Fibroblast of the conjunctiva (primary cell): ENCODE results near the gene KIAA1328.
"Not testable (repeated sequence)": the region's sequence is repeated elsewhere in the genome, so short reads cannot be mapped to it uniquely, and the experiment has no call there.

ENCODE experiments used
- DNase-seq: peaks from one replicate; pipeline ENCODE4 v3.0.0-alpha.2; 2010; ENCODE audit warnings: low read depth

The KIAA1328 gene

DNA sequence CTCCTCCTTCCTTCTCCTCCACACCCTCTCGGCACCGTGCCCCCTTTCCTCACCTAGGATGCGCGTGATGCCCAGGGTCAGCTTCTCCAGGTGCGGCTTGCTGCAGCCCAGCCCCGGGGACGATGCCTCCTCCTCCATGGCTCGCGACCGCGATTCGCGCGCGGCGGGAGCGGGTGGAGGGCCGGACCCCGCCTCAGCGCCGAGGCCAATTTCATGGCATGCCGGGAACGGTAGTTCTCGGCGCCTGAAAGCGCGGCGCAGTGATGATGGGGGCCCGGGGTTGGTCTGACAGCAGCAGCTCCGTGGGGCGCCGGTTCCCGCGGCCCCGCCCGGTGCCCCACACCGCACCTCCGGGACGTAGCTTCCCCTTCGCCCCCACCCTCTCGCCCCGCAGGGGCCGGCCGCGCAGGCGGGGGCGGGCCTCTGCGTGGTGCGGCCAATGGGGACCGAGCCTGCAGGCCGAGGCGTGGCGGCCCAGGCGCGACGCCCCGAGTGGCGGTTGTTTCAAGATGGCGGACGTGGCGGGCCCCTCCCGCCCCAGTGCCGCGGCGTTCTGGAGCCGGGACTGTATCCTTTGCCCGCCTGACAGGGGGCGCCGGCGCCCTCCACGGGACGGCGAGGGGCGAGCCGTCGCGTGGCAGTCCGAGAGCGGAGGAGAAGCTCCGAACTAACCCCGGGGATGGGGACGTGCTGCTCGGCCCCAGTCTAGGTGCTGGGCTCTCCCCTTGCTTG, at the start of gene KIAA1328, which contains the start of gene TPGS2:
TSS of gene KIAA1328 (plus strand) at position 498 of the 732 bp plus-strand sequence. CDS start at position 510, 12 bp downstream.
TSS of gene TPGS2 (minus strand) at position 373 of the 732 bp plus-strand sequence. CDS start at position 138, 235 bp downstream.
- DNase-seq, result peak; percentile 69

DNA sequence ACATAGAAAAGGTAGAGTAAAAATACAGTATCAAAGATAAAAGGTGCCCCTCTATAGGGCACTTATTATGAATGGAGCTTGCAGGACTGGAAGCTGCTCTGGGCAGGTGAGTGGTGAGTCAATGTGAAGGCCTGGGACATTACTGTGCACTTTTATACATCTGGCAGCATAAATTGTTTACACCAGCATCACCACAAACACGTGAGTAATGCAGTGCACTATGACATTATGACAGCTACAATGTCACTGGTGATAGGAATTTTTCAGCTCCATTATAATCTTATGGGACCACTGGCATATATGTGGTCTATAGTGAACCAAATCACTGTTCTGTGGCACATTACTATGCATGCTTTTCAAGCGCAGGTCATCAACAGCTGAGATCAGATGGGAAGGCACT, 48.2 kb upstream of the KIAA1328 start:
- no peak for DNase-seq

DNA sequence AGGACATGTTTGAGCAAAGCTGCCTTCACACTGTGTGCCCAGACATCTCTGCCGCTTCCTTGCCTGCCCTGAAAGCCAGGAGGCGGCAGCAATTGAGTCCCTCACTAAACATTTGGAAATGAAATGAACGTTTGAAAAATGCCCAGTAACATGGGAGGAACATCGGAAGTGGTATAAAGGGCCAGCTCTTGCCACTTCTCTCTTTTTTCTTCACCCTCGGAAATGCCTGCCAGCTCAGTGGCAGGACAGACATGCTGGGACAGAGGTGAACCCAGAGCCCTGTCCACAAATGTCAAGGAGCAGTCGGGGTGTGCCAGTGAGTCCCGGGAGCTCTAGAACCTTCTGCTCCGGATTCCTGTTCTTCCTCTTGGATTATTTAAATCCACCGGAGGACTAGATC, 46.2 kb upstream of the KIAA1328 start:
- DNase-seq, result no peak

DNA sequence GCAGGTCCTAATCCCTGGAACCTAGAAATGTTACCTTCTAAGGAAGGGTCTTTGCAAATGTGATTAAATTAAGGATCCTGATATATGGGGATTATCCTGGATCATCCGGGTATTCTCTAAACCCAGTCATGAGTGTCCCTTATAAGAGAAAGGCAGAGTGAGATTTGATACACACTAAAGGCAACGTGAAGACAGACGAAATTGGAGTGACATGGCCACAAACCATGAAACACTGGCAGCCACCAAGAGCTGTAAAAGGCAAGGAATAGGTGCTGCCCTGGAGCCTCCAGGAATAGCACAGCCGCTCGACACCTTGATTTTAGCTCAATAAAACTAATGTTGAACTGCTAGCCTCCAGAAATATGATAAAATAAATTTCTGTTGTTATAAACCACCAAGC, 45.1 kb upstream of the KIAA1328 start:
- DNase-seq, result no peak

DNA sequence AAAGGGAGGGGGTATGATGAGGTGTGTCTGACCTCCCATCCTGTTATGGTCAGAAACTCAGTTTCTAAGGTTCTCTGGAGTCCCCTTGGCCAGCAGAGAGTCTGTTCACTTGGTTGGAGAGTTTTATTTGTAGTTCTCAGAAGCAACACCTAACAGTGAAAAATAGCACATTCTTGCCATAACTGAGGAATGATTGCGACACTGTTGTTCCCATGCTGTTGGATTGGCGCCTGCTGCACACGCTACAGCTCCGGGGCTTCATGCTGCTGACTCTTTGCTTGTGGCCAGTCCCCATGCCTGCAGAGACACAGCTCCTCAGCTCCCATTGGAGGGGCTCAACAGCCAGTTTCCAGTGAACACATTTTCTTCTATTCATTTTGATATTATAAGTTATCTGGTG, 42.2 kb upstream of the KIAA1328 start:
- DNase-seq, result peak; percentile 54

DNA sequence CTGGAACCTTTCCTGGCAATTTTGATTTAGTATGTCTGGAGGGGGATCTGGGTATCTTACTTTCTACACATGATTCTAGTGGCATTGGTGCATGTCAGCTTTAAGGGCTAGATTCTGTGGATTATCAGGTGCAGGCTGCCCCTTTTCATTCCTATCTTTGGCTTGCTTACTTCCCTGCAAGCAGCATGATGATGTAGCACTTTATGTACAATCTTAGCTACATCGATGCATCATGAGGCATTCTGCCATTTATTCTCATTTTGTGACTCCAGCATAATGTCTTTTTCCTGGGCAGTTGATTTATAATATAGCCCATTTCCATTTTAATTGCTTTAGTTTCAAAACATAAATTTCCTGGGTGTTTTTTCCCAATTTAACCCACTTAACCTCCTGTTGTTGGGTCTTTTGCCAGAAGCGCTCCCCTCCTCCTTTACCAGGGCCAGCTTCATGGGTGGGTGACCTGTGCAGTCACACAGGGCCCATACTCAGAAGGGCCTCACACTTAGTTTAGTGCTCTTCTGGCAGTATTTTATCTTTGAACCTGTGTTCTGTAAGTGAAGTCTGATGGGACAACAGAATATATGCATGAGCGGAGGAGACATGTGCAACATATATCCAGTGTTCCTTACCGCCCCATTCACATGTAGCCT, 36.2 kb upstream of the KIAA1328 start:
- DNase-seq, result no peak

DNA sequence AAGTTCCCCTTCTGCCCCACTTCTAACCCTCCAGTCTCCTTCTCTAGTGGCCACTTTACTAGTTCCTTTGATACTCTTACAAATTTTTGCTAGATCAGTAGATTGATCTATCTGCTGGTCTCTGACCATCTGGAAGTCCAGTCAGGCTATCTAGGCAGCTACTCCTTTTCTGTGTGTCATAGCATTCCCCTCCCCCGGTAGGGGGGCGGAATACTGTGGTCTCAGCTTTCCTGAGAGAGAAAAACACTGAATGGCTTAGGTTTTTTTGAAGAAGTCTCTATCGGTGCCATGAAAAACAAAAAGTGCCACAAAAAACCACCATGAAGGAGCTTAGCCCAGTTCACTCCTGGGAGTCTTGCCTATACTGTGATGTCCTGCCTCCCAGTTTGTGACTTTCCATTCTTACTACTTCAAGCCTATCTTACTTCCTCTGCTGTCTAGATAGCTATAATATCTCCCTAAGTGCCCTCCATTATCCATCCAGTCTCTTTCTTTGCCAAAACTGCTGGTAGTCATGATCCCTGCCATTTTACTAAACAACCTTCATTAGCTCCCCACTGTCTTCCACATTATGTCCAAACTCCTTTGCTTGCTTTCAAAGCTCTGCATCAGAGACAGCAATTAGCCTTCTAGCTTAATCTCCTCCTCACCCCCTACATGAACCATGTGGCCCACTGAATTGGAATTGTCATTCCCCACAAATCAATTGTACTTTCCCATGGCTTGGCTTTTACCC, 30.0 kb upstream of the KIAA1328 start:
- DNase-seq, result no peak

DNA sequence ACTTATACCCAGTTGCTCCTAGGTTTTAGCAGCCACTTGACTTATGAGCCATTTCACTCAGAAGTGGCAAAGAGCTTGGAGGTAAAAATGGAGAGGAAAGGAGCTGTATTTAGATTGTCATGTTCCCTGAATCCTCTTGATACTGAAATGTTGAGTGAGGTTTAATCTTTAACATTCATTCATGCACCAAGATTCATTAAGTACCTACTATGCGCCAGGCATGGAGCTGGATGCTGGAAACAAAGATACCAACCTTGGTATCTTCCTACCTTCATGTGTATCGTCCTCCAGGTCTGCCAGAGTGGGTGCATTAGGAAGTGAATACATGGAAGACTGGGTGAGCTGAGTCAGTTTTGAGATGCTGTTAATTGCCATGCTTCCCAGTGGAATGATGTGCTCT, 23.8 kb upstream of the KIAA1328 start:
- no peak for DNase-seq

DNA sequence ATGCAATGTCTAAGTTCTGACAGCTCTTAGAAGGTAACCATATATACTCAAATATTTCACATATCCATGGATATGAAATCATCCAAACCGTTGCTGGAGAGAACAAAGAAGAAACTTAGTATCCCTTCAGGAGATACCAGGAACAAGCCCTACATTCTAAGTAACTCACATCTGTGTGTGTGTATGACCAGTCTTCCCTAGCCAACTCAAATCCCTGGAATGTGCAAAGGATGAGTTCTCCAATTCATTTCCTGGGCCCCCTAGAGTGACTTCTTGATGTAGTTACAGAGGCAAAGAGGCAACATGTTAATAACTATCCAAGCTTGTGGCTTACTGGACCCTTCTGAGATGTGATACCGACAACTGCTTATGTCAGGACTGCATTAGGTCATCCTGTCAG, 20.2 kb upstream of the KIAA1328 start:
- no peak for DNase-seq

DNA sequence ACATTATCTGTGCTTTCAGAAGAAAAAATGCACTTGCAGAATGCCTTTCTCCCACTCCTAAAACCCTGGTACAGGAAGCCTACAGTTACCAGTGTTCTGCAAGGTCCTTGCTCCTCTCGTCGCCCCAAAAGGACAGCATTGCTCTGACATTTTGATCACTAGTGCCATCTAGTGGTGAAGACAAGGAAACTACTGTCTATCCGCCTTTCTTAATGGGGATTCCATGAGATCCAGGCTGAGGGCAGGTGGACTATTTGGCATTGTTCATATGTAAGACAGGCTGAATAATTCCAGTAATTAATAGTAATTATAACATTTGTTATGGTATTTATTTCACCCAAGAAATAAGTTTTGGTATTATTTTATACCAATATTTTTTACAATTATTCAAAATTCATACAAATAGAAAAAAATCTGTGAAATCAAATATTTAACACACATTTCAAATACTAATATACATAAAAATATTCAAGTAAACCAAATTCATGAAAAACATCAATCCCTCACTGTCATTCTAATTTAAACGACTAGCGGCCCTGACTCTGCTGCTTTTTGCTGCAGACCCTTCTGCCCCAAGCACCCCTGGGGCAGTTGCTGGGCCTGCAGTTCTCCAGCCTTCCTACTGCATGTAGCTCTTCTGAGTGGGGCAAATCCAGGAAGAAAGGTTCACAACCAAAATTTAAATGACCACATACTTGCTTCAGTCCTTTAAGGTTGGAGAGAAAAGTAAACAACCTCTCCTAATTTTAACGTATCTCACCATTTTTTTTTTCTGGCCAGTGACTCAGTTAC, 19.1 kb upstream of the KIAA1328 start:
- DNase-seq, result peak; percentile 51

DNA sequence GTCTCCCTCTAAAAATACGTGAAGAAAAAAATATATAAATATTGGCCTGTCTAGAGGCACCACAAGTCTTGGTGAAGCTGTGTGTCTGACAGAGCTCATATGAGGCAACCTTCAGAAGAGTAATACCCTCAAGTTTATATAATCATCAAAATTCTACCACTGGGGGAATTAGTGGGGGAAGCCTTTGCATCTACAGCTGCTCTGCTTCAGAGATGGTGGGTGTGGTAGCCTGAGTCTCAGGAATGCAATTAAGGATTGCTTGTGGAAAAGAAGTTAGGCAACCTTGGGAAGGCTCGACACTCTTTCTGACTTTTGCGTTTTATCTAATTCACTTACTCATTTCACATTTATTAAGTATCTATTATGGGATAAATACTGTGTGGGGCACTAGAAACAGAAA, 17.5 kb upstream of the KIAA1328 start:
- DNase-seq, result no peak

DNA sequence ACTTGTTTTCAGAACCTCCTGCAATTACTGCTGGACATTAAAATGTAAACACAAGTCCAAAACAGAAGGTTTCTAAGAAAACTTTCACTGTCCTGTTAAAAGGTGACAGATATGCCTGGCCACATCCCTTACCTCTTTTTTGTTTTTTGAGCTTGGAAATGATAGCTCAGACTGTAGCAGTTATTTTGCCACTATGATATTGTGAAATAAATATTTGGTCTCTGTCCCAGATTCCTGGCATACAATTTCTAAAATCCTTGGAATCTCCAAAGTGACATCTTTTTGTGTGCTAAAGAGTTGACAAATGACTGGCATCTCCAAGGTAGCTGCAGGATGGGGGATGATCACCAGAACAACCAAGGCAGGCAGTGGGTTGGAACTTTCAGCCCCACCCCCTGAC, 17.0 kb upstream of the KIAA1328 start:
- no peak for DNase-seq

DNA sequence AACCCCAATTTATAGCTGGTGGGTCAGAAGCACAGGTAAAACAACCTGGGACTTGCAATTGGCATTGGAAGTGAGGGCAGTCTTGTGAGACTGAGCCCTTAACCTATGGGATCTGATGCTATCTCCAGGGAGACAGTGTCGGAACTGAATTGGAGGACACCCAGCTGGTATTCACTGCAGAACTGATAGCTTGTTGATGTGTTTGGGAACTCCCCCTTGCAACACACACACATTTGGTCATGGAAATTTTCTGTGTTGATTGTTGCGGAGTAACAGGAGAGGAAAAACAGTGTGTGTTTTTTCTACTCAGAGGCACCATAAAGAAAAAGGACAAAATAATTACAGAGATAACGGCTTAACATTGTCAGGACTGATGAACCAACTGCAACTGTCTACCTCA, 16.2 kb upstream of the KIAA1328 start:
- no peak for DNase-seq

DNA sequence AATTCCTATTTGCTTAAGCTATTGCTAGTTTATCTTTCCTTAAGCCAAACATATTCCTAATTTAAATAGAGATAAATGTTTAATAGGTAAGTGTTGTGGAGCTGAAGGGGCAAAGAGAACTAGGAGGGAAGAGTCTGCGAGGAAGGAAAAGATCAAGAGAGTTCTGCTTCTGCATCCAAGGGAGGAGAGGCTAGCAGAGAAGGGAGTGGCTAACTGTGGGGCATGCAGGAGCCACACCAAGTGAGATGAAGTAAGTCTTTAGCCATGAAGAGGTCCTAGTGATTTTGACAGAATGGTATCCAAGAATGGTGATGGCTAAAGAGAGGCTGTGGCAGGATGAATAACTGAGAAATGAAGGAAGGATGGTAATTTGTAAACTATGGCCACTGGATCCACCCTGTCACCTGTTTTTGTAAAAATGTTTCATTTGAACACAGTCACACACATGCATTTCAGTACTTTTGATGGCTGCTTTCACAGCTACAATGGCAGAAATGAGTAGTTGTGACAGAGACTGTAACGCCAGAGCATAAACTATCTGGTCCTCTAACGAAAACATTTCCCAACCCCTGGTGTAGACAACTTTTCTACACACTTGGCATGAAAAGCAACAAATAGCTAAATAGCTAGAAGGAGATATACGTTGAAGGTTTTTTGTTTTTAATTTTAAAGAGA, 15.7 kb upstream of the KIAA1328 start:
- no peak for DNase-seq

DNA sequence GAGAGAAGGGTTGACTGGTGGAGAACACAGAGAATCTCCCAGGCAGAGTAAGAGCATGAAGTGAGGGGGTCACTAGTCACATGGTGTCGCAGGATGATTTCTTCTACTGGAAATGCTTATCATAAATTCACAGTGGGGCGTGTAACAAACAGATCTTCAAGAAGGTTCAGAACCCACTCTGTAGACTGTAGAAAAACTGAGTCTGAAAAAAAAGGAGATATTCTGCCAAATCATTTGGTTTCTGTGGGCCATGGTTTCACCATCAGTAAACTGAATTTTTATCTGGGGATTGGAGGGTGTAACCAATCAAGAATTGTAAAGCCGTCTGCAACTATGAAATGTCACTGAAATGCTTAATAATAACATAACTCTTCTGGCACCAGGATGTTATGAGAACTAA, 15.1 kb upstream of the KIAA1328 start:
- no peak for DNase-seq

DNA sequence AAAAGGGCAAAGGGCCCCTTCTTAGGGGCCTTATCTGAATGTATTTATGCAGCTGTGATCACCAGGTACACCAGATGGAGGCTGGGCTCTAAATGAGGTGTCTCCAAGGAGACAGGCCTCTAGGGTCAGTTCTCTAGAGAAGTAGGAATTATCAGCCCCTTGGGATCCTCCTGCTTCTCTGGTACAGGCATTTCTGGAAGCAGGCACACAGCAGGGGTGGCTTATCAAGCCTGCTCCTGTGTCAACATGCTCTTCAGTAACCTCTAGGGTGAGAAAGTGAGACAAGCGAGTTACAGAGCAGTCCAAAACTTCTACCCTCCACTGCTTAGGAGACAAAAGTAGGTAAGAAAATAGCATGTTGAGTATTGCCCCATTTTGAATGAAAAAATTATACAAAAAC, 13.9 kb upstream of the KIAA1328 start:
- no peak for DNase-seq

DNA sequence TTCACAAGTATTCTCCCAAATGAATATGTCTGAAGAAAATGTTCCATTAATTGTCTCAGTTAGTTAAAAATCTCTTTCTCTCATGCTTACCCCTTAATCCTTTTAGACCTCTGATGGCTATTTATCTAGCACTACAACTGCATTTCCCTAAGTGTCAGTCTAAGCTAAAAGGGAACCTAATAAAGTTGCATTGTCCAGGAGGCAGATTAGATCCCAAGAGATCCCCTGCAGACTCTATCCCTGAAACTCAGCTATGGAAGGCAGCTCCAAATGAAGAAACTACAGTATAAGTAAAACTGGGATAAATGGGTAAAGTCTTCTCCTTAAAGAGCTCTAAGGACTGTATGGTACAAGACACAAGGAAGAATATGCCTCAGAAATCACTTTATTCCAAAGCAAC, 12.8 kb upstream of the KIAA1328 start:
- not testable (repeated sequence) for DNase-seq

DNA sequence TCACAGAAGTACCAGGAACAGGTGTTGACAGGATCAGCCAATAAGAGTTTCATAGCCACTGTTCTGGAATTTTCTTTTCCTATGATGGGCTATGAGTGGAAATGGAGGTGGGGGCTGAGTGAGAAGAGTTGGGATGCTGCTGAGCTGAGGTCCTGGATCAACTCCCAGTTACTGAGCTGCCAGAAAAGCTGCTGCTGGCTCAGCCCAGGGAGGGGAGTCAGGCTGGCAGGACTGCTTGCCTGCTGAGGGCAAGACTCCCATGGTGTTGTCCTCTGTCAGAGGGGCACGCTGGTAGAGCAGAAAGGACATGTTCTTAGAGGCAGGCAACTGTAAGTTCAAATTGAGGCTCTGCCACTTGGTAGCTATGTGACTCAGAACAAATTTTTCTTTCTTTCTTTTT, 11.9 kb upstream of the KIAA1328 start:
- DNase-seq, result no peak

DNA sequence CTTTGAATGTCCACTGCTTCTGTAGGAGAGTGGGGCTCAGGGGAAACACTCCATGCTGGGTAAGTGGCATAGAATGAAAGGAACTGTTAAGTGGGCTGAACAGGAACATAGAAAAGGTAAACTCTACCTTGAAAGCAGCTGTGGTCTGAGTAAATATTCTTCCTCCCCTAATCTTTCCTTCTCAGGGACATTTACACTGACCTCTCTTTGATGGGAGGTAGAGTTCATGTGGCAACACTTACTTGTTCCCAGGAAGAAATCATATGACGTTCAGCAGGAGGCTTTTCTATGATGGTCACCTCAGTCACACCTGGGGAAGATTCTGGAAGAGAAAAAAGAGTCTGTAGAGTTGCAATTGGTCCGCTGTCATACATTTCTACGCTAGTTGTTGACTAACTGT, 10.3 kb upstream of the KIAA1328 start:
- no peak for DNase-seq

DNA sequence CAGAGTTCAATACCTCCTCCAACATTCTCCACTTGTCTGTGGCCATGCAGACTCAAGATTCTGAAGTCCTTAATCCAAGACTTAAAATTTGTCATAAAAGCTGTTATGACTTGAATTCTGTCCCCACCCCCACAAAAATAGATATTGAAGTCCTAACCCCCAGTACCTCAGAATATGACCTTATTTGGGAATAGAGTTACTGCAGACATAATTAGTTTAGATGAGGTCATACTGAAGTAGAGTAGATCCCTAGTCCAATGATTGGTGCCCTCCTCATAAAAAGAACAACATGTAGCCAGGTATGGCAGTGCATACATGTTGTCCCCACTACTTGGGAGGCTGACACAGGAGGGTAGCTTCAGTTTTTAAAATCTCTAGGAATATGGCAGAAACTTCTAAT, 9.3 kb upstream of the KIAA1328 start:
- DNase-seq, result no peak

DNA sequence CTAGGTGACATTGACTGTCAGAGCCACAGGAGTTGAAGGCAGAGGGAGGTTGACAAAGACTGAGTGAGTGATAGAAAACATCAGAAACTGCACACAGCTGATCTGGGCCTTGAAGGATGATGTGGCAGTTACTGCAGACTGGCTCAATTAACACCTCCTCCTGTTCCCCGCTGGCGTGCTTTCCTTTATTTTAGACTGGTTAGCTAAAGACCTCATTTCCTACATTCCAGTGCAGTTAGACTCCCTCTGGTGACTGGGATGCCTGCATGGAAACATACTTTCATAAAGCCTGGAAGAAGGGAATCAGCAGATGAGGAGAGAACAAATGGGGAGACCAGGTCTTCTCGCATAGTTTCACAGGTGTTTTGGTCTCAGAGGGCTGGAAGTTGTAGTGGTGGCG, 7.2 kb upstream of the KIAA1328 start:
- DNase-seq, result no peak

DNA sequence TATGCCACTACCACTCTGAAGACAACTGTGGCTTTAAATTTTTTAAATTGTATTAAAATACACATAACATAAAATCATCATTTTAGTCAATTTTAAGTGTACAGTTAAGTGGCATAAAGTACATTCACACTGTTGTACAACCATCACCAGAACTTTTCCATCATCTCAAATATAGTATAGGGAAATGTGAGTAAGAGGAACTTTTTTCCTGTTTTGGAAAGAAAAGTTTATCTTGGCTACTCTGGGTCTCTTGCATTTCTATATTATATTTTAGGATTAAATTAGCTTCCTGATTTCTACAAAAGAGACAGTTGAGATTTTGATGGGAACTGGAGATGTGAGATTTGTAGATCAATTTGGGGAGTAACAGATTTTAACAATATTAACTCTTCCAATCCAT, 3.4 kb upstream of the KIAA1328 start:
- DNase-seq, result no peak
